Fibroblast of skin of right quadriceps (primary cell): Measurements from ENCODE around the gene MYO18A.
A peak's percentile ranks its signal among the peaks of the same experiment; 100 is the strongest.

Experiments used
- DNase-seq: peaks from one replicate; pipeline ENCODE4 v3.0.0-alpha.2; 2013

MYO18A gene

DNA sequence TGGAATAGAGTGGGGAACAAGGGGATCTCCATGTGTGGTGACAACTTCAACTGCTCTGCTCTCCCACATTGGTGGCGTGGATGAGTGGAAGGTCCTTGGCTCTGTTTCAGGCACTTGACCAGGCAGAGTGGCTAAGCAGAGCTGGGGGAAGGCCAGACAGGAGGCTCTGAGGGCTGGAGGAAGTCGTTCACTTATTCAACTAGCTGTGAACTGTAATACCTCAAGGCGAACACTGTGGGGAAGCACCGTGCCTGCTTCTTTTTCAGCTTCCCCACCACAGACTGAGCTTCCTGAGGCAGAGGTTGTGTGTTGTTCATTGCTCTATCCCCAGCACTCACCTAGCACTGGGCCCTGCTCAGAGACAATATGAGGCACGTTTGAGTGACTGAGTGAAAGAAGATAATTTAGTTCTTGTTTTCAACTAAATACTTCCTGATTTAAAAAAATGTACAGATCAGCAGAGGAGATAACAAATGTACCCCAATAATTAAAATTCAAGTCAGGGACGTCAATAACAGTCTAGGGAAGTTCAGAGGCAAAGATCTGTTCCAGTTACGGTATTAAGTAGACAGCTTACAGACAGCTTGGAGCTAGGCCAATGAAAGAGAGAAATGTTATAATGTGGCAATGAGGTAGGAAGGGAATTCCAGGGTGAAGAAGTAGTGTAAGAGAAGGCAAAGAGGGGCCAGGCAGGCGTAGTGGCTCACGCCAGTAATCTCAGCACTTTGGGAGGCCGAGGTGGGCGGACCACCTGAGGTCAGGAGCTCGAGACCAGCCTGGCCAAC is 34.7 kb downstream of the MYO18A start:
- DNase-seq: peak; percentile 70

DNA sequence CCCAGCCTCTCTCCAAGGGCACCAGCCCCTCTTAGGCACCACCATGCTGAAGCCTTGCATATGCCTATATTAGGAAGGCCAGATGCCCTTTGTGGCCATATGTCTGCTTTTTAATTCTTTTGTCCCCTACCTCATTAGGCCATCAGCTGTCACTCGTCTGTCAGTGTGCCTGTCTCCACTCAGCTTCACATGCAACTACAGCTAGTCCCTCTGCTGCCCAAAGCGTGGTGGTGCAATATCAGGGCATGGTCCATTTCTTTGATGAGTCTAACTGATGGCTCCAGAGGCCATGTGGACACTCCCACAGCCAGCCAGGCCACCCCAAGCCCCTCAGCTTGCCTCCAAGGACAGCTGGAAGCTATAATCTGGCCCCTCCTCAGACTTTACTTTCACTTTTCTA is 36.3 kb downstream of the MYO18A start:
- DNase-seq: no peak

DNA sequence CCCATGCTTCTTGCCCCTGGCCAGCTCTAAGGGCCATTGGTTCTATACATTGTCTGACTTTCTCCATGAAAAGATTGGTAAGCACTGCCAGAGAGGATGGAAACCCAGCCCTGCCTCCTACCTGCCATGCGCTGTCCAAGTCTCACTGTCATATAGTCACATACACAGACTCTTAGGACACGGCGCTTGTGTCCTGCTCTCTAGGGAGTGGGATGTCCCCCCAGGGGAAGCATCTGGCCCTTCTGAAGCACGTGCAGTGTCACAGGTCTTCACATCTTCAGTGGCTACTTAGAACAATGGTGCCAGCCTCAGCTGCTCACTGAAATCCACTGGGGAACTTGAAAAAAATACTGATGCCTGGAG is 38.7 kb downstream of the MYO18A start:
- DNase-seq: no peak

DNA sequence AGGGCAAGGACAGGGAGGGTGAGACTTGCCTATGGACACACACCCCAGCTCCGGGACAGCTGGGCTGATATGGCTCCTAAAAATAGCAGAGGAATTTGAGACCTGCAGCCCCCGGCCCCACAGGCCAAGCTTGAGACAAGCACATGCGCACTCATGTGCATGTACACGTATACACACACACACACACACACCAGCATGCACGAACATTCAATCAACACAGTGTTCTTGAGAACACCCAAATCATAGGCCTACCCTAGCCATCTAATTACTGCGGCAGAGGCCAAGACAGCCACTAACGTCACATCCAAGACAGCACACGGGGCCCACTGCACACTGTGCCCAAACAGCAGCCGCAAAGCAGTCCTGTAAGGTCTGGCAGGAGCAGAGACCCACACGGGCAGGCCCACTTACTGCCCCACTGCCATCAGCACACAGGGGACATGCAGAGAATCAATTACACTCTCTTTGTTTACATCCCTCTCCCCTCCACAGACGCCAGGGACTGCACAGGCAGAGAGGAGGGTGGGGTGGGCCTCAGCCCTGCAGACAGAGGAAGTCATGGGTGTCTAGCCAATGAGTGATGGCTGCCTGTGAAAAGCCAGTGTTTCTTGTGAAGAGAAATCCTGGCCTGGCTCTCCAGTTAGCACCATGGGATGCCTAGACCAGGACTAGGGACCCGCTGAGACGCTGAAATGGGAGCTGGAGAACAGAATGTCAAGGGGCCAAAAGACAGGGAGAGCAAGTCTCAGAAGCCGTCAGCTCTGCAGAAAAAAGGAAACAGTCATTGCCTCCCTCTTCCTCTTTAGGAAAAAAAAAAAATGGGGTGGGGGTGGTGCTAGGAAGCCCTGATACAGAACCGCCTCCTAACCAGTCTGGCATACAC is 39.3 kb downstream of the MYO18A start:
- DNase-seq: no peak

DNA sequence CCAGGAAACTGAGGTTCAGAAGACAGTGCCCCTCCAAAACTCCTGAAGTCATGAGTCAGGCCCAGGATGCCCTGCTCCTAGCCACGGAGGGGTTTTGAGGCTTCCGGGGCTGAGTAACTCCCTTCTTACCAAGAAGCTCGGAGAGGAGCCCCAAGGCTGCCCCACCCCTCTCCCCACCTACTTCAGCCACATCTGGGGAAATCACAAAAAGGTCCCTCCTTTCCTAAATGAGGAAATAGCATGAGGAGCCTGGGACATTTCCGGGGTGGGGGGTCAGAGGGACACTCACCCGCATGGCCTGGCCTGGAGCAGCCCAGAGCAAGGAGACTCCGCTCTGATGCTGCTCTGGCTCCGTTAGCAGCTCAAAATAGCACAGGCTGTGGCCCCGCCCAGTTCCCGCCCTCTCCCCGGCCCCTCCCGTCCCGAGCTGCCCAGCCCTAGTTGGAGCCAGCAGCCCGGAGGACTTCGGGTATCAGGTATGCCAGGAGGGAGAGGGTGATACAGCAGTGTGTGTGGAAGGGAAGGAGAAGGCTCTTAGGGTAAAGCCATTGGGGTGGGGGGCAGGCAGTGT is 40.1 kb downstream of the MYO18A start:
- DNase-seq: peak; percentile 60

DNA sequence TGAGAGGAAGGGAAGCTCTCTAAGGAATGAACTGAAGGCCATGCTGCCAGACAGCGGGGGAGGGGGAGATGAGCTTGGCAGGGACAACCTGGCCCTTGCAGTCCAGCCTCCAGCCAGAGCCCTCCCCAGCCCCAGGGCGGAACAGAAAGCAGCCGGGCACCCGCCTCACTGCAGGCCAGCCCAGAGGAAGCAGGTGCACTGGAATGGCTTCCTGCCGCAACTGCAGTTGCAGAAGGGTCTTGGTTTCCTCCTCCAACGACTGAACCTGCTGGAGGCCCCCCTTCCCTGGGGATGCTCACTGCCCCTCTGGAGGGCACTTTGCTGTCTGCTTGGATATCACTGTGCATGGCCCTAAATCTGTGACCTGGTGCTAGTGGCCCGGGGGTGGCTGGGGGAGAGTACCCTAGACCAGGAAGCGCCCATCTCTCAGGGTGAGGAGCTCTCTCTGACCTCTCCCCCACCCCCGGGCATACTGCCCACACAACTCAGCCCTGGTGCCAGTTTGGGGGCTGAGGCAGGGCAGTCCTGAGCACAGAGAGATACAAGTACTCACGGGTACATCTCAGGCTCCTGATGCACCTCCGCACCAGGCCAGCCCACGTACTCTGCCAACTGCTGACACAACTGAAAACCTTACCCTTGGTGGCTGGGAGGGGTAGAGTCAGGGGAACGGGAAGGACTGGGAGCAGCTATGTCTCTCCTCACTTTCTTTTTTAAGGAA is 41.1 kb downstream of the MYO18A start:
- DNase-seq: no peak

- peak; percentile 28 for DNase-seq
Observed at GRCh38 chr17:29138184-29138955, 41.8 kb downstream of the MYO18A start.

DNA sequence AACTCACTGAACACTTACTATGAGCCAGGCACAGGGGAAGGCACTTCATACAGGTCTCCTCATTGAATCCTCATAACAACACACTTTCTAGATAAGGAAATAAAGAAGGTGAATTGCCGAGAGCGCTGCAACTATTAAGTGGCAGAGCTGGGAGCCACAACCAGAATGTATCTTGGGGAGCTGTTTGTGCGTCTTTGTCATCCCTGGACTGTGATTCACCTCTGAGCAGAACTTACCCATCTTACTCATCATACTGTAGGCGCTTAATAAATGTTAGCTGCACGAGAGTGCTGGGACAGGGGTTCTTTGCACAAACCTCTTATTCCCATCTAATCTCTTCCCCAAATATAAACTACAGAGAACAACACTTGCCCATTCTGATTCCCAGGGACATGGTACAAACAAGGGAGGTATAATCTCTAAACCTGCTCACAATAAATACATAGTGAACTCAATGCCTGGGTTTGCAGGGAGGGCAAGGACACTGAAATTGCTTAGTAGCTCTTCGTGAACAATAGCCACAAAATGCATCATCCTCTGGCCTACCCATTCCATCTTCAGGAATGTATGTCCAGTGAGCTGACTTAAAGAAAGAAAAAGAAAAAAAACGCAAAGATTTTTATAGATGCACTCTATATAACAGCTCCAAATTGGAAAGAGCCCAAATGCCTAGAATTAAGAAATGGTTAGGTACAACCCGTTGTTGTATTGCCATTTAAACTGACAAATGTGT is 43.0 kb downstream of the MYO18A start:
- no peak for DNase-seq

- DNase-seq: no peak
Observed at GRCh38 chr17:29135464-29135863, 44.7 kb downstream of the MYO18A start.

DNA sequence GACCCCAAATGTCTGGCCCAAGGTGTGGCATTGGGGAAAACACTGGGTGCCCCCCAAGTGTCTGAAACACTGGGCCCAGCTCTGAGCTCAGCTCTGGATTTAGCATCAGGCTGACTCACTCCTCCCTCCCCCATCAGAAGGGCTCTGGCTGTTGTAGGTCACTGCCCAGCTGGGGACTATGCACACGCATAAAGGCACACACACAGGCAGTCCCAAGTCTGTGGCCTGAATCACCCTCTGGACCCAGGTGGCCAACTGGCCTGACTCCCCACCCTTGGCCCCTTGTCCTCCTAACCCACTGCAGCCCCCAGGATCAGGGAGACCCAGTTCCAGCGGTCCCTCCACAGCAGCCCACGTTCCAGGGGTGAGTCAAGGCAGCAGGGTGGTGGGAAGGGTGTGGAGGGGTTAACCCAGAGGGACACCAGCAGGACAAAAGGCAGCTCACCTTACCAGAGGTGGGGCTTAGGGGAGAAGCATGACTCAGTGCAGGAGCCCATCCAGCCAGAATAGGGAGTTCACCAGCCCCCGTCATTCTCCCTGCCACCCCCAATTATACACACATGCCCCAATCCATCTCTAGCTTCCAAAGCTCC is 47.0 kb downstream of the MYO18A start:
- peak; percentile 48 for DNase-seq

DNA sequence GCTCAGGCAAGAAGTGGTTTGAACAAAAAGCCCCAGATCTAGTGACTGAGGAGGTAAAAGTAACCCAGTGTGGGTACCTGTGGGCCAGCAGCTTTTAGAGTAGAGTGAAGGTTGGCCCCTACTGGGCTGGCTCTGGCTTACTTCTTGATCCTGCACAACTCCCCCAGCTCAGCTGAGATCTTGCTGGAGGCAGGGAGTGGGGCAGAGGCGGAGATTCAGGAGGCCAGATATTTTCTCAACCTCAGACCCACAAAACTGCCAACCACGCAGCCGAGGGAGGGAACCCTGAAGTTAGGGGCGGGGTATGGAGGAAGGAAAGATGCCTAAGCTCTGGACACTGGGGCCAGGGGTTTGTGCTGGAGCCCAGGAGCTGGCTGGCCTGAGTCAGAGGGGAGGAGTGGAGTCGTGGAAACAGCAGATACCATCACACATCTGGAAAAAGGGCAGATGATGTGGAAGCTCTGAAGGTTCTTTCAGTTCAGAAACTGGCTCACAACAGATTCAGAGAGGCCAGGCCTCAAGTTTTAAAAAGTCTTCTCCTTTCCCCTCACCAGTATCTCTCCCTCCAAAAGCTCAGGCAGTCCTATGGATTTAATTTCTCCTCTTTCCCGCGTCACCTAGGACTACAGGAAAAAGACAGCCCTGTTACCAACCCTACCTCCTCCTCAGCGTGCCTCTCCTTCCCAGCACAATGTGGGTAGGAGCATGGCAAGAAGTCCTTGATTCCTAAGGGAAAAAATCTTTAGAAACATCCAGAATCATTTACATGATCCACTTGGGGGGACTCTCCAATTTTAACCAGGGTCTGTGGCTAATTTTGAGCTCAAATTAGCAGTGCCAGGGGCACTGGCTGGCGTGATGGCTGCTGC is 48.1 kb downstream of the MYO18A start:
- peak; percentile 76 for DNase-seq

DNA sequence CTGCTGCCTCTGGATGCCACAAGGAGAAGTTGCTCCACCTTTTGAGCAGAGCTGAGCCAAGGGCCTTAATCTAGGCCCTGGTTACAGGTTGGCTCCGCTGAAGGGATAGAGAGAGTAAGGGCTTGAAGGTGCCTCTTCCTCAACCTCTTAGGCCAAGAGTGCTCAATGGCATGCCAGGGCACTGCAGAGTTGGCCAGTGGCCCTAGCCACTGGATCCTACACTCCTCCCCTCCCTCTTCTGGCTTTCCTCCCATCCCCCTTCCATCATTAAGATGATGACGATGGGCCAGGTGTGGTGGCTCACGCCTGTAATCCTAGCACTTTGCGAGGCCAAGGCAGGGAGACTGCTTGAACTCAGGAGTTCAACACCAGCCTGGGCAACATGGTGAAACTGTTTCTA is 50.5 kb downstream of the MYO18A start:
- no peak for DNase-seq

- DNase-seq: no peak
Observed at GRCh38 chr17:29127840-29128239, 52.4 kb downstream of the MYO18A start.

- no peak for DNase-seq
Observed at GRCh38 chr17:29126268-29126930, 53.8 kb downstream of the MYO18A start.

DNA sequence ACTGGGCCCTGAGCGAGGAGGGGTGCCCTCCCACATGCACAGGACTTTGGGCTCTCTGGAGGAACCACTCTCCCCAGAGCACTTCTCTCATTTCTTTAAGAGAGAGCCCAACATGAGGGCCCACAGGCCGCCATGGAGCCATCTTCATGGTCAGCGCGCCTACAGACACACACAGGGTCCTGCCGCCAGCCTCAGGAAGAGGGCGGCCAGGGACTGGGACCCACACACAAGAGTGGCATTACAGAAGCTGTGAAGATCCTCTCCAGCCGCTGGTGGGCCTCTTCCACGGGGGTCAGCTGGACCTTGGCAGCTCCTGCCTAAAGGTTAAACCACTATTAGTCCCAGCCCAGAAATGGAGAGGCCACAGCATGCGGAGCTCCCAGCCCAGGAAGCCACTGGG is 54.5 kb downstream of the MYO18A start:
- DNase-seq: no peak

- no peak for DNase-seq
Observed at GRCh38 chr17:29124925-29125273, 55.3 kb downstream of the MYO18A start.

DNA sequence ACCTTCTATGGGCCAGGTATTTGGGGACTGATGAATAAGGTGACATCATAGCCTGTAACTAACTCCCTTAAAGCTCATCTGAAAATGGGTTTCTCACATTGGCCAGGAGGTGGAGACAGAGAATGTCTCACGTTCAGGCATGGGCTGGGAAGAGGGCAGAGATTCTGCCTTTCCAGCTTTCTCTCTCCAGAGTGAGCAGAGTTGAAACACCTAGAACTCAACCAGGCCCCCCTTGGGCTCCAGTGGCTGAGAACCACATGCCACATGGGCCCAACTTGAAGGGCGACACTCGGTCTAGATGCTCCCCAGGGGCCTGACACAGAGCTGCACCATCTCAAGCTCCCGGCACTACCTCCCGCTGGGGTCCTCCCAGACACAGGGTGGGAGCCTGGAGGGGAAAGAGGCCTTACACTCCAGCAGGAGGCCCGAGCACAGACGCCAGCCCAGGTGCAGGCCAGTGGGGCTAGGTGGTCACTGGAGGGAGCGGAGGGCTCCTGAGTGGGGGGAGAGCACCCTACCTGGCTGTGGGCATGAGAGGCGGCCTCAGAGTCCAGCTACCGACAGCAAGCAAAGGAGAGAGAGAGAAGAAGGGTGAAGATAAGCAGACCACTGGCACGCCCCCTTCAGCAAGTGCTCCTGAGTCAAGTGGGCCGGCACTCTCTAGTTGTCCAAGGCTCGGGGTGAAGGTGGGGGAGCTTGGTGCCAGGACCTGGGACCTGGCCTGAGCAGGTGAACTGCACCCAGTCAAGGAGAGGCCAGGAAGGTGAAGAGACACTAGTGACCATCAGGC is 55.9 kb downstream of the MYO18A start:
- DNase-seq: peak; percentile 74

GRCh38 chr17:29123111-29123510 is 57.1 kb downstream of the MYO18A start:
- no peak for DNase-seq

- no peak for DNase-seq
Observed at GRCh38 chr17:29121442-29121841, 58.8 kb downstream of the MYO18A start.
